Activated CD4-positive, alpha-beta T cell treated with anti-CD3 and anti-CD28 coated beads for 4 hours (primary cell): Measurements from ENCODE around the gene NT5C3B.
A peak's percentile ranks its signal among the peaks of the same experiment; 100 is the strongest.

Experiments used
- DNase-seq, 2 donors: peaks; one replicate each; pipeline ENCODE4 v3.0.0-alpha.2; 2020

NT5C3B gene

GRCh38 chr17:41806685-41807445, 29.2 kb downstream of the NT5C3B start:
- DNase-seq, result no peak

- no peak for DNase-seq
Measured at GRCh38 chr17:41803049-41804020, 32.7 kb downstream of the NT5C3B start.

GRCh38 chr17:41801374-41802271, 34.4 kb downstream of the NT5C3B start:
- DNase-seq, result peak; percentile 70 to 77

- no peak for DNase-seq
Measured at GRCh38 chr17:41800601-41801373, 35.2 kb downstream of the NT5C3B start.

- no peak for DNase-seq
Measured at GRCh38 chr17:41799366-41799765, 36.7 kb downstream of the NT5C3B start.

GRCh38 chr17:41797377-41797776, 38.7 kb downstream of the NT5C3B start:
- DNase-seq, result no peak

- no peak for DNase-seq
Measured at GRCh38 chr17:41796121-41796895, 39.7 kb downstream of the NT5C3B start.

- DNase-seq, result no peak
Measured at GRCh38 chr17:41794540-41794975, 41.5 kb downstream of the NT5C3B start.

GRCh38 chr17:41793784-41794539, 42.1 kb downstream of the NT5C3B start:
- no peak for DNase-seq

- no peak for DNase-seq
Measured at GRCh38 chr17:41792845-41793783, 42.9 kb downstream of the NT5C3B start.

- no peak for DNase-seq
Measured at GRCh38 chr17:41787021-41787418, 49.0 kb downstream of the NT5C3B start.

GRCh38 chr17:41786227-41787020, 49.6 kb downstream of the NT5C3B start, which contains the start of gene JUP:
JUP (minus strand) TSS chr17:41786711; CDS start chr17:41771854, 14,857 bp downstream.
- peak; percentile 82 to 88 for DNase-seq

GRCh38 chr17:41785859-41786226, 50.2 kb downstream of the NT5C3B start:
- DNase-seq, result no peak

- no peak for DNase-seq
Measured at GRCh38 chr17:41785091-41785858, 50.8 kb downstream of the NT5C3B start.

GRCh38 chr17:41784207-41784744, 51.8 kb downstream of the NT5C3B start:
- no peak for DNase-seq

GRCh38 chr17:41782142-41782541, 53.9 kb downstream of the NT5C3B start:
- DNase-seq, result no peak
